HCT116 (cell line): Measurements from ENCODE around the gene NOL4L. TPM values are rescaled to one million over a fixed set of nuclear protein-coding genes. Genes with fewer than 3 reads are reported as not detected.

Experiments
- ATAC-seq: fragments of 200-7000 bp; cut with Tn5 transposase; 2 replicates; pipeline ENCODE4 v1.9.1; 2020; ENCODE audit warnings: mild to moderate bottlenecking, moderate library complexity
- BruUV-seq: library from RNA; stranded (reverse); fragments of 400-500 nt; replicated peaks from 2 replicates; lab custom pipeline; 2021; lab: Mats Ljungman, UMichigan
- CTCF ChIA-PET: fragments of 300-600 bp; sonication (Branson Sonifier 250); formaldehyde crosslinking; loops from one replicate; lab custom pipeline; 2021; ENCODE audit warnings: antibody characterized with exemption; lab: Charles Lee
- POLR2A ChIA-PET: fragments of 300-600, 350-600 bp; sonication (Branson Sonifier 250); formaldehyde crosslinking; loops from one replicate; lab custom pipeline; 2021; ENCODE audit warnings: antibody characterized with exemption; lab: Charles Lee
- RAD21 ChIA-PET, 2 experiments: fragments of 300-600 bp; sonication (Branson Sonifier 250); formaldehyde crosslinking; loops; one replicate each; lab custom pipeline; 2023; ENCODE audit warnings: low total read pairs in 2 of 2; ENCODE audit not compliant: uncharacterized antibody in 2 of 2, unreplicated experiment in 2 of 2, low non-redundant PET in 1 of 2; lab: Charles Lee
- DNase-seq: peaks from one replicate; pipeline ENCODE4 v3.0.0-alpha.2; 2010; ENCODE audit warnings: low read depth, low spot score
- H2AFZ ChIP-seq: fragments of 200-600 bp; shearing (Covaris generic), sonication (generic); 2 replicates; pipeline ENCODE4 v1.6.1; 2017; ENCODE audit warnings: low read depth, mixed run types, mixed read lengths, antibody characterized with exemption, low read length; ENCODE audit not compliant: poor library complexity, severe bottlenecking
- H3K27ac ChIP-seq: 2 replicates; pipeline ENCODE4 v1.5.1; 2012; ENCODE audit warnings: low read depth, low read length
- H3K27me3 ChIP-seq: fragments of 200-600 bp; sonication (generic); 2 replicates; pipeline ENCODE4 v1.6.1; 2016; ENCODE audit warnings: mixed run types, low read length, mixed read lengths; ENCODE audit not compliant: insufficient read depth
- H3K36me3 ChIP-seq, 2 experiments: fragments of 200-500 bp in 1 of 2; fragments of 200-600 bp in 1 of 2; sonication (Bioruptor generic) in 1 of 2; sonication (generic) in 1 of 2; 2 replicates each; pipeline versions ENCODE4 v1.5.1 to v1.6.1; 2014 to 2016; ENCODE audit warnings: low read length in 2 of 2, inconsistent platforms in 1 of 2, mixed read lengths in 1 of 2, mixed run types in 1 of 2; ENCODE audit not compliant: insufficient read depth in 2 of 2, control insufficient read depth in 1 of 2
- H3K4me1 ChIP-seq, 2 experiments: fragments of 200-600 bp in 1 of 2; sonication (generic) in 1 of 2; 2 replicates each; pipeline versions ENCODE4 v1.5.1 to v1.6.1; 2012 to 2017; ENCODE audit warnings: low read length in 2 of 2, inconsistent platforms in 1 of 2, mild to moderate bottlenecking in 1 of 2, mixed read lengths in 1 of 2, mixed run types in 1 of 2, moderate library complexity in 1 of 2; ENCODE audit not compliant: insufficient read depth in 2 of 2, control insufficient read depth in 1 of 2
- H3K4me2 ChIP-seq: fragments of 200-600 bp; sonication (generic); 2 replicates; pipeline ENCODE4 v1.6.1; 2017; ENCODE audit warnings: mixed run types, low read length, mixed read lengths
- H3K4me3 ChIP-seq, 2 experiments: fragments of 200-600 bp in 1 of 2; sonication (generic) in 1 of 2; replicated peaks in 1 of 2; 2 replicates each; pipeline ENCODE4 v1.5.1; 2011 to 2016; ENCODE audit warnings: low read length in 2 of 2, control low read depth in 1 of 2, low read depth in 1 of 2, mild to moderate bottlenecking in 1 of 2, mixed read lengths in 1 of 2, mixed run types in 1 of 2
- H3K79me2 ChIP-seq: fragments of 200-600 bp; sonication (generic); 2 replicates; pipeline ENCODE4 v1.6.1; 2017; ENCODE audit warnings: mild to moderate bottlenecking, mixed run types, low read length, moderate library complexity, mixed read lengths; ENCODE audit not compliant: insufficient read depth
- H3K9ac ChIP-seq: fragments of 200-600 bp; sonication (generic); 2 replicates; pipeline ENCODE4 v1.6.1; 2016; ENCODE audit warnings: low read length, mixed read lengths
- H3K9me2 ChIP-seq: fragments of 200-600 bp; sonication (generic), shearing (Covaris generic); 2 replicates; pipeline ENCODE4 v1.6.1; 2017; ENCODE audit warnings: mixed run types, mild to moderate bottlenecking, moderate library complexity; ENCODE audit not compliant: insufficient read depth
- H3K9me3 ChIP-seq, 2 experiments: fragments of 200-500 bp in 1 of 2; fragments of 200-600 bp in 1 of 2; sonication (Bioruptor generic) in 1 of 2; sonication (generic) in 1 of 2; 2 replicates each; pipeline ENCODE4 v1.6.1; 2014 to 2017; ENCODE audit warnings: low read length in 2 of 2, mixed read lengths in 2 of 2, inconsistent platforms in 1 of 2, low read depth in 1 of 2, mild to moderate bottlenecking in 1 of 2, mixed run types in 1 of 2, moderate library complexity in 1 of 2; ENCODE audit not compliant: control insufficient read depth in 1 of 2, insufficient read depth in 1 of 2
- H4K20me1 ChIP-seq: fragments of 200-600 bp; sonication (generic), shearing (Covaris generic); 2 replicates; pipeline ENCODE4 v1.6.1; 2017; ENCODE audit warnings: mixed run types, mild to moderate bottlenecking, moderate library complexity; ENCODE audit not compliant: insufficient read depth
- CBX3 ChIP-seq: IDR thresholded peaks from 2 replicates; pipeline ENCODE4 v1.6.1; 2012; ENCODE audit warnings: low read depth
- CEBPB ChIP-seq: IDR thresholded peaks from 2 replicates; pipeline ENCODE4 v1.6.1; 2012; ENCODE audit warnings: low read depth
- EZH2 ChIP-seq: fragments of 200-600 bp; sonication (generic); IDR thresholded peaks from 2 replicates; pipeline ENCODE4 v1.6.1; 2017; ENCODE audit warnings: antibody characterized with exemption, mixed run types
- EZH2phosphoT487 ChIP-seq: fragments of 200-600 bp; IDR thresholded peaks from 2 replicates; pipeline ENCODE4 v1.6.1; 2018; ENCODE audit warnings: antibody characterized with exemption, borderline replicate concordance
- FOSL1 ChIP-seq: IDR thresholded peaks from 2 replicates; pipeline ENCODE4 v1.6.1; 2012; ENCODE audit warnings: low read depth
- POLR2A ChIP-seq: IDR thresholded peaks from 2 replicates; pipeline ENCODE4 v1.7.0; 2011; ENCODE audit warnings: borderline replicate concordance; ENCODE audit not compliant: insufficient read depth, insufficient read length; ENCODE audit errors: extremely low read depth
- SIN3A ChIP-seq: IDR thresholded peaks from 2 replicates; pipeline ENCODE4 v1.6.1; 2012; ENCODE audit warnings: low read depth
- SRF ChIP-seq: IDR thresholded peaks from 2 replicates; pipeline ENCODE4 v1.6.1; 2012; ENCODE audit warnings: low read depth
- ZNF274 ChIP-seq: fragments of 200-500 bp; sonication (Bioruptor generic); IDR thresholded peaks from 2 replicates; pipeline ENCODE4 v1.6.1; 2014; ENCODE audit warnings: mild to moderate bottlenecking, low read depth, low read length, inconsistent platforms
- intact Hi-C: fragments of 100-400 bp; cut with micrococcal nuclease; formaldehyde crosslinking; loops from 2 replicates; pipeline ENCODE4 v1.10.0; 2022
- total RNA-seq: library from RNA; stranded (reverse); gene quantifications from one replicate; pipeline ENCODE4 v1.2.1, GENCODE V29; 2021; ENCODE audit not compliant: unreplicated experiment
- TF ChIP-seq, protein P1 (sequence below): IDR thresholded peaks from 2 replicates; pipeline ENCODE4 v1.6.1; 2012
- TF ChIP-seq, protein P2 (sequence below), 3 experiments: fragments of 200-600 bp in 1 of 3; sonication (generic) in 1 of 3; IDR thresholded peaks in 2 of 3; conservative IDR thresholded peaks in 1 of 3; 2 replicates each; pipeline ENCODE4 v1.5.1; 2012 to 2017; ENCODE audit warnings: low read depth in 2 of 3, low read length in 2 of 3, antibody characterized with exemption in 1 of 3, borderline replicate concordance in 1 of 3, control low read depth in 1 of 3, mild to moderate bottlenecking in 1 of 3, mixed read lengths in 1 of 3, mixed run types in 1 of 3, moderate library complexity in 1 of 3; ENCODE audit not compliant: insufficient read depth in 1 of 3
- TF ChIP-seq, protein P3 (sequence below): IDR thresholded peaks from 2 replicates; pipeline ENCODE4 v1.6.1; 2012; ENCODE audit warnings: low read depth
- TF ChIP-seq, protein P4 (sequence below): IDR thresholded peaks from 2 replicates; pipeline ENCODE4 v1.6.1; 2011; ENCODE audit warnings: mild to moderate bottlenecking, low read length, moderate library complexity; ENCODE audit not compliant: insufficient replicate concordance; ENCODE audit errors: extremely low read depth

Gene NOL4L
- total RNA-seq, 1 experiment from 2014 or later, result 5.9 TPM

DNA sequence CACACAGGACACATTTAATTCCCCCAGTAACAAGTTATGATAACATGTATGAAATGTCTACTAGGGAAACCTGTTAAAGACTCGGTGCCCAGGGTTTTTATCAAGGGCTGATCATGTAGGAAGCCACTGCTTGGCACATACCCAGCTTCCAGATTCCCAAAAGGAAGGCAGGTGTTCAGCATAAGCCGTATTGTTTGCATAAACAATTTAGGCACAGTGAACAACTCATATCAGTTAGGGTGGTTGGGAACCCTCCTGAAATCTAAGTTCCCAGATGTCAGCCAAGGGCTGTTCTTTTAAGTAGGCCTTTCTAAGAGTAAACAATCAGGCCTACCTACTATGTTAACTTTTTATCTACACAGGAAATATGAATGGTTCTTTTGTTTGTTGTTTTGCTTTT is 152.9 kb downstream of the NOL4L start:
- peaks cover 40 to 64% of the 10 kb centered on the region in 2 experiments for H3K36me3 ChIP-seq
- BruUV-seq, result no TSS peak

More for the DNA sequence above, 152.9 kb downstream of the NOL4L start:
- Histone ChIP-seq H3K9me2 (no peaks in the 10 kb centered on the region), H3K79me2 (no peaks in the 10 kb centered on the region; the same call in 1 of the 2 replicates), H3K27ac (no peak overlapping the region), H3K27me3 (no peaks in the 10 kb centered on the region), H3K4me3 (no peak overlapping the region), H3K9me3 (no peaks in the 10 kb centered on the region), H3K4me1 (no peaks in the 10 kb centered on the region), H3K9ac (no peak overlapping the region), H2AFZ (no peak overlapping the region), H4K20me1 (no peaks in the 10 kb centered on the region), H3K4me2 (no peak overlapping the region)
- RAD21 ChIA-PET, result no interaction called here
- intact Hi-C loops, result no loop called here
- CTCF ChIA-PET, result no interaction called here
- POLR2A ChIA-PET, result no interaction called here
- ATAC-seq (no peak), DNase-seq (no peak)
- TF ChIP-seq POLR2A (no peak), EZH2phosphoT487 (no peak), SIN3A (no peak), CEBPB (no peak), SRF (no peak), EZH2 (no peak), FOSL1 (no peak), CBX3 (no peak), ZNF274 (no peak)
- TF ChIP-seq, protein P1, sequence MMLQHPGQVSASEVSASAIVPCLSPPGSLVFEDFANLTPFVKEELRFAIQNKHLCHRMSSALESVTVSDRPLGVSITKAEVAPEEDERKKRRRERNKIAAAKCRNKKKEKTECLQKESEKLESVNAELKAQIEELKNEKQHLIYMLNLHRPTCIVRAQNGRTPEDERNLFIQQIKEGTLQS, result no peak
- TF ChIP-seq, protein P2, sequence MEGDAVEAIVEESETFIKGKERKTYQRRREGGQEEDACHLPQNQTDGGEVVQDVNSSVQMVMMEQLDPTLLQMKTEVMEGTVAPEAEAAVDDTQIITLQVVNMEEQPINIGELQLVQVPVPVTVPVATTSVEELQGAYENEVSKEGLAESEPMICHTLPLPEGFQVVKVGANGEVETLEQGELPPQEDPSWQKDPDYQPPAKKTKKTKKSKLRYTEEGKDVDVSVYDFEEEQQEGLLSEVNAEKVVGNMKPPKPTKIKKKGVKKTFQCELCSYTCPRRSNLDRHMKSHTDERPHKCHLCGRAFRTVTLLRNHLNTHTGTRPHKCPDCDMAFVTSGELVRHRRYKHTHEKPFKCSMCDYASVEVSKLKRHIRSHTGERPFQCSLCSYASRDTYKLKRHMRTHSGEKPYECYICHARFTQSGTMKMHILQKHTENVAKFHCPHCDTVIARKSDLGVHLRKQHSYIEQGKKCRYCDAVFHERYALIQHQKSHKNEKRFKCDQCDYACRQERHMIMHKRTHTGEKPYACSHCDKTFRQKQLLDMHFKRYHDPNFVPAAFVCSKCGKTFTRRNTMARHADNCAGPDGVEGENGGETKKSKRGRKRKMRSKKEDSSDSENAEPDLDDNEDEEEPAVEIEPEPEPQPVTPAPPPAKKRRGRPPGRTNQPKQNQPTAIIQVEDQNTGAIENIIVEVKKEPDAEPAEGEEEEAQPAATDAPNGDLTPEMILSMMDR (IDR thresholded peaks at IDR 0.05 in 2 of 3, conservative IDR thresholded peaks at IDR 0.05 in 1 of 3; ENCODE audit: borderline replicate concordance in 1 of 3, insufficient read depth in 1 of 3, low read depth in 2 of 3, low read length in 2 of 3), result no peak
- TF ChIP-seq, protein P3, sequence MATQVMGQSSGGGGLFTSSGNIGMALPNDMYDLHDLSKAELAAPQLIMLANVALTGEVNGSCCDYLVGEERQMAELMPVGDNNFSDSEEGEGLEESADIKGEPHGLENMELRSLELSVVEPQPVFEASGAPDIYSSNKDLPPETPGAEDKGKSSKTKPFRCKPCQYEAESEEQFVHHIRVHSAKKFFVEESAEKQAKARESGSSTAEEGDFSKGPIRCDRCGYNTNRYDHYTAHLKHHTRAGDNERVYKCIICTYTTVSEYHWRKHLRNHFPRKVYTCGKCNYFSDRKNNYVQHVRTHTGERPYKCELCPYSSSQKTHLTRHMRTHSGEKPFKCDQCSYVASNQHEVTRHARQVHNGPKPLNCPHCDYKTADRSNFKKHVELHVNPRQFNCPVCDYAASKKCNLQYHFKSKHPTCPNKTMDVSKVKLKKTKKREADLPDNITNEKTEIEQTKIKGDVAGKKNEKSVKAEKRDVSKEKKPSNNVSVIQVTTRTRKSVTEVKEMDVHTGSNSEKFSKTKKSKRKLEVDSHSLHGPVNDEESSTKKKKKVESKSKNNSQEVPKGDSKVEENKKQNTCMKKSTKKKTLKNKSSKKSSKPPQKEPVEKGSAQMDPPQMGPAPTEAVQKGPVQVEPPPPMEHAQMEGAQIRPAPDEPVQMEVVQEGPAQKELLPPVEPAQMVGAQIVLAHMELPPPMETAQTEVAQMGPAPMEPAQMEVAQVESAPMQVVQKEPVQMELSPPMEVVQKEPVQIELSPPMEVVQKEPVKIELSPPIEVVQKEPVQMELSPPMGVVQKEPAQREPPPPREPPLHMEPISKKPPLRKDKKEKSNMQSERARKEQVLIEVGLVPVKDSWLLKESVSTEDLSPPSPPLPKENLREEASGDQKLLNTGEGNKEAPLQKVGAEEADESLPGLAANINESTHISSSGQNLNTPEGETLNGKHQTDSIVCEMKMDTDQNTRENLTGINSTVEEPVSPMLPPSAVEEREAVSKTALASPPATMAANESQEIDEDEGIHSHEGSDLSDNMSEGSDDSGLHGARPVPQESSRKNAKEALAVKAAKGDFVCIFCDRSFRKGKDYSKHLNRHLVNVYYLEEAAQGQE, result no peak
- TF ChIP-seq, protein P4, sequence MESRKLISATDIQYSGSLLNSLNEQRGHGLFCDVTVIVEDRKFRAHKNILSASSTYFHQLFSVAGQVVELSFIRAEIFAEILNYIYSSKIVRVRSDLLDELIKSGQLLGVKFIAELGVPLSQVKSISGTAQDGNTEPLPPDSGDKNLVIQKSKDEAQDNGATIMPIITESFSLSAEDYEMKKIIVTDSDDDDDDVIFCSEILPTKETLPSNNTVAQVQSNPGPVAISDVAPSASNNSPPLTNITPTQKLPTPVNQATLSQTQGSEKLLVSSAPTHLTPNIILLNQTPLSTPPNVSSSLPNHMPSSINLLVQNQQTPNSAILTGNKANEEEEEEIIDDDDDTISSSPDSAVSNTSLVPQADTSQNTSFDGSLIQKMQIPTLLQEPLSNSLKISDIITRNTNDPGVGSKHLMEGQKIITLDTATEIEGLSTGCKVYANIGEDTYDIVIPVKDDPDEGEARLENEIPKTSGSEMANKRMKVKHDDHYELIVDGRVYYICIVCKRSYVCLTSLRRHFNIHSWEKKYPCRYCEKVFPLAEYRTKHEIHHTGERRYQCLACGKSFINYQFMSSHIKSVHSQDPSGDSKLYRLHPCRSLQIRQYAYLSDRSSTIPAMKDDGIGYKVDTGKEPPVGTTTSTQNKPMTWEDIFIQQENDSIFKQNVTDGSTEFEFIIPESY, result no peak
